HG02763 (cell line): Measurements from ENCODE around the gene DLG5.
A peak's percentile ranks its signal among the peaks of the same experiment; 100 is the strongest.

Source experiments
- ATAC-seq: cut with Tn5 transposase; IDR thresholded peaks from one replicate; pipeline ENCODE4 v1.9.1; 2021; ENCODE audit warnings: mild to moderate bottlenecking, moderate library complexity; ENCODE audit not compliant: unreplicated experiment

The DLG5 gene

GRCh38 chr10:77896058-77896457 is 30.5 kb downstream of the DLG5 start:
- no peak for ATAC-seq

DNA sequence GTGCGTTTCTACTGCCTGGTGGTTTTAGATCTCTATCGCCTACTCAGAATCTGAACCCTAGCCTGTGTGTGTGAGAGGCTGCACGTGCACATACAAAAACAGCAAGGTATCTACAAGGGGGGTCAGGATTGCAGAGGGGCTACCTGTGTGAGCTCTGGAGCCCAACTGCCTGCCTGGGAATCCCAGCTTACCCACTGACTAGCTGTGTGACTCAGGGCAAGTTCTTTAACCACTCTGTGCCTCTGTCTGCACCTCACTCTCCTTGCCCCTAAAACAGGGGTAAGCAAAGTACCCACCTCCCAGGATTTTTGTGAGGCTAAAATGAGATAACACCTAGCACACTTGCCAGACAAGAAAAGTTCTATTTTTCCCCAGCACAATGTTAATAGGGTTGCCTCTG is 32.5 kb downstream of the DLG5 start:
- ATAC-seq = no peak

DNA sequence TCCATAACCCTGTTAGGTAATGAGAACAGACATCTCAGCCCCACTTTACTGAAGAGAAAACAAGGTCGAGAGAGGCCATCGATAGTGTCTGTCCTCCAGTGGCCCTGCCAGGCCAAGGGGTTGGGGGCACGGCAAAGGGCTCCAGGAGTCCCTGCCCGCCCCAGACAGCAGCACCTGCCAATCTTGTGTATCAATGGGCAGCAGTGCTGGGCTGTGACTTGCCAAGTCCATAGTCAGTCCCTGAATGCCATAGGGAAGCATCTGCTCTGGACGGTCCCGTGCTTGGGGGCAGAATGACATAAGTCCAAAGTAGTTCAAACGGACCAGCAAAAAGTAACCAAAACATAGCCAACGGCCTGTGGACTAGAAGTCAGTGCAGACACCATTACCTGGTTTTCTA is 33.2 kb downstream of the DLG5 start:
- ATAC-seq = no peak

- no peak for ATAC-seq
Observed at GRCh38 chr10:77892761-77893160, 33.8 kb downstream of the DLG5 start.

DNA sequence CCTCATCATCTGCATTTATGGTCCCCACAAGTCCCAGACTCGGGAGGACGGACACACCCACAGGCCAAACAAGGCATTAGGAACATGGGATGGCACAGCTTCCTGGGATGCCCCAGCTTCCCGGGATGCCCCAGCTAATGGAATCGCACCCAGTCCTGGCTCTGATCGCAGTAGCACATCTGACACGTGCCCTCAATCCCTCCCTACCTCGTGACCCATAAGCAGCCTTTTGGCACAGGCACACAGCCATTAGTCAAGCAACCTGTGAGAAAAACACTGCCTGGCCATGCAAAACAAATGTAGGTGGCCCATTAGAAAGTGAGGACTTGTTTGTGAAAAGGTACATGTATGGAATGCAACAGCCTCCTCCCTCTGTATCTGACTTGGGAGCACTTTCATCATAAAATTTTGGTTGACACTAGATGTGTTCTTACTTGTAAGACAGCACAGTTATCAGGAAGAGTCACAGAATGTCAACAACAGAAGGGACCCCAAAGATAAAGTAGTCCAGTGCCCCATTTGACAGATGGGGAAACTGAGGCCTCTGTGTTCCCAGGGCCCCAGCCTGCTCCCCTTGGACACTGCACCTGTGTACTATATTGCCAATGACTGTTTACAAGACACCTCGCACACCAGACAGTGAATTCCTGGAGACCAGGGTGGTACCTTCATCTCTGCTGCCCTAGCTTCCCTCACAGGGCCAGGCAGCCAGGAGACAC is 34.4 kb downstream of the DLG5 start:
- ATAC-seq = no peak

DNA sequence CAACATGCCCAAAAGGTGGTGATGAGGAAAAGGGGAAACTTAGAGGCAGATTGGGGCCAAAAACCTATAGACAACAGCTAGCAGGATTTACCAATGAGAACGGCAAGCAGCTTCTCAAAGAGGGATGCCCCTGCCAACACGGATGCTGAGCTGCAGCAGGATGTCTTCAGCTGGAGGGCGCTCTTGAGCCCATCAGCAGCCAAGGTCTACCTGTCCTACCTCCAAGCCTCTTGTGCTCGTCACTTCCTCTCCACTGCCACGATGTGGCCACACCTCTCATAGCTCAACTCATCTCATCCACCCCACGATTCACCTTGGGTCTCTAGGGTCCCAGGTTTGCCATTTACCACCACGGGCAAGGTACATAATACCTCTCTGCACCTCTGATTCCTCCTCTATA is 36.5 kb downstream of the DLG5 start:
- ATAC-seq = no peak

DNA sequence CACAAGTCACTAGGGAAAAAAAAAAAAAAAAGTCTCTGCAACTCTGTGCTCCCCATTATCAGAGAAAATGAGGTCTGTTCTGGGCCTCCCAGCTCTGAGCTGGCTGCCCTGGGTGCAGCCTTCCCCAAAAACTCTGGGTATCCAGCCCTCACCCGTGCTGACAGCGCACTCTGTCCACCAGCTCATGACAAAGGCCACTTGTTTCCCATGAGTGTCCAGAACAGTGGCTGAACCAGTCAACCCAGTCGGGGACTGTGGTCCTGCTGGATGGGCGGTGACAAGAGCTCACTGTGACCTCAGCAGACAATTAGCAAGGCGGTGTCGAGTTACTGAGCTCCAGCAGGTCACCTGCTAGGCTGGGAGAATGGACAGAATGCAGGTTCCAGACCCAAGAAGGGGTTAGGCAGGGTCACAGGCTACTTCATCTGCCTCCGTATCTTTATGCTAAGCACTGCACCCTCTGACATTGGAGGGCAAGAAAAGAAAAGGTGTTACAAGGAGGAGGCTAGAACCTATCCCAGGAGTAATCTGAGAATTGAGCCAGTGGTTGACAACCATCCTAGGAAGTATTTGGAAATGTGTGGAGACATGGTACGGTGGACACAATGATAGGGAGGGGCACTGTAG is 37.2 kb downstream of the DLG5 start:
- ATAC-seq = no peak

- ATAC-seq = no peak
Observed at GRCh38 chr10:77888356-77888703, 38.2 kb downstream of the DLG5 start.

DNA sequence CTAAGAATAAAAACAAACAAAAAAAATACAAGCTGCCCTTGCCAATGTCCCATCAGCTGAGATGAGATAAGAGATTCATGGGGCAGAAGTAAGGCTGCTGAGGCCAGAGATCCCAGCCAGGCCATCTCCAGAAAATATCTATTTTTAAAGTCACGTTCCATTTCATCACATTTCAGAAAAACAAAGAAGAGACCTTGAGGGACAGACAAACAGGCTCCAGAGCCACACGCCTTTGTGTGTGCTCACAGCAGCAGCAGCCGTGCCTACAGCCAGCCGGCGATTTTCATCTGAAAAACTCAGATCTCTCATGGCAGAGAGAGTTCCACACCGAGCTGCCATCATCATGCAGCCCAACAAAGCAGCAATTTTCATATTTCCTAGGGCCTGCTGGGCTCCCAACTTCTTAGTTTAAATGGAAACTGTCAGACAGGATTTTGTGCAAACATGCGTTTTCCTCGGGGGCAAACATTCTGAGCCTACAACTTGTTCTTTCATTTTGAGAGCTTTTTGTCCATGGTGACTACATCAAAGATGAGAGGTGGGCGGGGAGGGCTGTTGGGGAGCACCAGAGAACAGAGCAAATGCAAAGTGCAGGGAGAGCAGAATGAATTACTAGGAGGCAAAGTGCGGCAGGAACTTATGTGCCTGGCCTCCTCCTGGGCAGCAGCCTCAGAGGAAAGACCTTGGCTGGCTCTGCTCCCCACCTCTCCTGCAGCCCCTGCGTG is 38.8 kb downstream of the DLG5 start:
- ATAC-seq = no peak

DNA sequence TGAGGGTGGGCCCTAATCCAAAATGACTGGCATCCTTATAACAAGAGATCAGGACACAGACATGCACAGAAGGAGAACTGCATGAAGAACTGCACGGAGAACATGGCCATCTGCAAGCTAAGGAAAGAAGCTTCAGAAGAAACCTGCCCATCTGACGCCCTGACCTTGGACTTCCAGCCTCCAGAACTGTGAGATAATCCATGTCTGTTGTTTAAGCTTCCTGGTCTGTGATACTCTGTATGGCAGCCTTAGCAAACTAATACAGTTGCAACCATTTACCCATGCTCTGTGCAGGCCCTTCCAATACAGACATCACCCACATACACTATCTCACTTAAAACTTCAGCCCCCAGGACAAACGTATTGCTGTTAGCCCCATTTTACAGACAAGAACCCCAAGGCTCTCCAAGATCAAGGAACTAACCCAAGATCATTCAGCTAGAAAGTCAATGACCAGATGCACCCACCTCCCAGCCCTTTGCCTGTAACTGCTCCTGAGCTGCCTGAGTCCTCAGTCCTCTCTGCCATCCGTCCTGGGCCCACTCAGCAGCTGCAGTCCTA is 39.7 kb downstream of the DLG5 start:
- ATAC-seq = no peak

DNA sequence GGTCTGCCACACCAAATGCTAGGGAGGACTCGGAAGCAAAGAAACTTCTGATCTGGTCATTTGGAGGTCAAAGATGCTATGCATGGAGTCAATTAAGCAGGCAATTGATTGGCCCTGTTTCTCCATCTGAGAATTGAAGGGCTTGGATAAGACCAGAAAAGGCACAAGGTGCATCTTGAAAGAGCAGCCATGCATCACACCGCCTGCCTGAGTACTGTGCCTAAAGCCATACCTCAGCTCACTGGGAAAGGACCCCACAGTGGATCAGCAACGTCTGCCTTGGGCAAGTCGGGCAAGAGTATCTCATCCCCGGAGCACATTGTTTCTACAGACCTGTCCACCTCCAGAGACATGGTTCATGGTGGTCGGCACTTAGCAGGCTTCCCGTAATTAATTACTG is 42.4 kb downstream of the DLG5 start:
- no peak for ATAC-seq

DNA sequence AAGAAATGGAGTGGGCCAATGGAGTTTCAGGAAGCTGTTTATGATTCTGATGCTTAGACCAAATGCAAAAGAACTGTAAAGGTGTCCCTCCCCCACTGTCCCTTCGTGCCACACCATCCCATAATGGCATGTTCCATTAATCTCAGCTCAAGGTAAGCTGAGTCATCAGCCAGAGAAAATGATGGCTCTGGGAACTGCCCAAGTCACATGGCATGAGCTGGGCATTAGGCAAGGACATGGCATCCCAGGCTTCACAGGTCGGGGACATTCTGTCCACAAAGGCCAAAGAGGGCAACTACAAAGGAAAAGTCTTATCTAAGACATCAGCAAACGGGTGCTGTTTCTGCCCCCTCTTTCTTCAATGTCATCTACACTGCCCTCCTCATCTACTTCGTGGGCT is 44.9 kb downstream of the DLG5 start:
- ATAC-seq = no peak

- ATAC-seq = no peak
Observed at GRCh38 chr10:77881222-77881621, 45.3 kb downstream of the DLG5 start.

- no peak for ATAC-seq
Observed at GRCh38 chr10:77879710-77880109, 46.8 kb downstream of the DLG5 start.

DNA sequence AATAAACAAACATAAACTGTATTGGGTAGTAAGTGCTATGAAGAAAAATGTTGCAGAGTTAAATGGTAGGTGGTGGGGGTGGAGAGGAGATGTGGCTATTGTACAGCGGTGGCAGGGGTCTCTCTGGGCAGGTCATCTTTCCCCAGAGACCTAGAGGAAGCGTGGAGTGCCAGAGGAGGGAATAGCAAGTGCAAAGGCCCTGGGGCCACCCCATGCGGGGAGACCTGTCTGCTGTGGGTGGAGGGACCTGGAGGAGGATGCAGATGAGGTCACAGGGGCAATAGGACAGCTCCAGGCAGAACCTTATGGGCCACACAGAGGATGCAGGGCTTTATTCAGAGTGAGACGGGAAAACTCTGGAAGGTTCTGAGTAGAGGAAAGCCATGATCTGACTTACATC is 47.5 kb downstream of the DLG5 start:
- no peak for ATAC-seq

GRCh38 chr10:77877441-77878344 is 48.9 kb downstream of the DLG5 start:
- peak; percentile 54 for ATAC-seq

- no peak for ATAC-seq
Observed at GRCh38 chr10:77875730-77876129, 50.8 kb downstream of the DLG5 start.

GRCh38 chr10:77874872-77875271 is 51.7 kb downstream of the DLG5 start:
- ATAC-seq = no peak

GRCh38 chr10:77873536-77874380 is 52.8 kb downstream of the DLG5 start:
- peak; percentile 85 for ATAC-seq

GRCh38 chr10:77872947-77873535 is 53.5 kb downstream of the DLG5 start:
- no peak for ATAC-seq
